MM.1S (cell line): ENCODE measurements around the gene C20orf141.

Source experiments
- DNase-seq: peaks from one replicate; pipeline ENCODE4 v3.0.0-alpha.2; 2015
- H2AFZ ChIP-seq: fragments of 300-600 bp; sonication (generic); 2 replicates; pipeline ENCODE4 v1.6.0; 2016; ENCODE audit warnings: antibody characterized with exemption, low read length
- H3F3A ChIP-seq: fragments of 300-600 bp; sonication (generic); 2 replicates; pipeline ENCODE4 v1.6.1; 2016; ENCODE audit warnings: mild to moderate bottlenecking, antibody characterized with exemption, low read length, moderate library complexity, mixed read lengths; ENCODE audit not compliant: insufficient read depth
- H3K27ac ChIP-seq: fragments of 300-600 bp; sonication (generic); 2 replicates; pipeline ENCODE4 v1.5.1; 2016; ENCODE audit warnings: mild to moderate bottlenecking, low read length
- H3K27me3 ChIP-seq: fragments of 300-600 bp; sonication (generic); replicated peaks from 2 replicates; pipeline ENCODE4 v1.6.0; 2016; ENCODE audit warnings: low read length; ENCODE audit not compliant: insufficient read depth
- H3K36me3 ChIP-seq: fragments of 300-600 bp; sonication (generic); replicated peaks from 2 replicates; pipeline ENCODE4 v1.6.1; 2016; ENCODE audit warnings: mild to moderate bottlenecking, low read length, mixed read lengths; ENCODE audit not compliant: insufficient read depth
- H3K4me1 ChIP-seq: fragments of 300-600 bp; sonication (generic); 2 replicates; pipeline ENCODE4 v1.6.1; 2016; ENCODE audit warnings: low read length, mixed read lengths
- H3K4me2 ChIP-seq: fragments of 300-600 bp; sonication (generic); 2 replicates; pipeline ENCODE4 v1.6.0; 2016; ENCODE audit warnings: low read depth, low read length
- H3K4me3 ChIP-seq: fragments of 300-600 bp; sonication (generic); 2 replicates; pipeline ENCODE4 v1.5.1; 2016; ENCODE audit warnings: low read length, mixed read lengths
- H3K79me2 ChIP-seq: fragments of 300-600 bp; sonication (generic); 2 replicates; pipeline ENCODE4 v1.6.1; 2016; ENCODE audit warnings: mixed run types, low read length, mixed read lengths
- H3K9ac ChIP-seq: fragments of 300-600 bp; sonication (generic); 2 replicates; pipeline ENCODE4 v1.6.1; 2016; ENCODE audit warnings: low read length, mixed read lengths
- H3K9me2 ChIP-seq: fragments of 300-600 bp; sonication (generic); replicated peaks from 2 replicates; pipeline ENCODE4 v1.6.1; 2016; ENCODE audit warnings: mild to moderate bottlenecking, low read length, mixed read lengths; ENCODE audit not compliant: insufficient read depth
- H3K9me3 ChIP-seq: fragments of 300-600 bp; sonication (generic); replicated peaks from 2 replicates; pipeline ENCODE4 v1.6.1; 2016; ENCODE audit warnings: mild to moderate bottlenecking, low read length, mixed read lengths; ENCODE audit not compliant: insufficient read depth
- H4K20me1 ChIP-seq: fragments of 300-600 bp; sonication (generic); 2 replicates; pipeline ENCODE4 v1.6.1; 2016; ENCODE audit warnings: mild to moderate bottlenecking, low read length, moderate library complexity, mixed read lengths; ENCODE audit not compliant: insufficient read depth
- CTCF ChIP-seq: fragments of 300-600 bp; sonication (generic); IDR thresholded peaks from 2 replicates; pipeline ENCODE4 v1.5.1; 2016; ENCODE audit warnings: antibody characterized with exemption, low read length, mixed read lengths
- EZH2 ChIP-seq: fragments of 300-600 bp; sonication (generic); optimal IDR thresholded peaks from 2 replicates; pipeline ENCODE3; 2017; ENCODE audit warnings: low read depth, mild to moderate bottlenecking, antibody characterized with exemption, low read length, mixed read lengths
- EZH2phosphoT487 ChIP-seq: fragments of 300-600 bp; sonication (generic); IDR thresholded peaks from 2 replicates; pipeline ENCODE4 v1.6.1; 2018; ENCODE audit warnings: antibody characterized with exemption, low read length

C20orf141 gene

GRCh38 chr20:2817891-2818595, 3.3 kb downstream of the C20orf141 start:
- Histone ChIP-seq H3K79me2 (no peaks in the 10 kb centered on the region), H3F3A (no peaks in the 10 kb centered on the region), H3K9ac (no peak overlapping the region), H2AFZ (no peak overlapping the region), H3K4me3 (no peak overlapping the region), H3K9me2 (no peaks in the 10 kb centered on the region), H3K9me3 (no peaks in the 10 kb centered on the region), H3K4me1 (no peaks in the 10 kb centered on the region), H4K20me1 (no peaks in the 10 kb centered on the region), H3K27ac (no peak overlapping the region), H3K4me2 (no peak overlapping the region), H3K27me3 (no peaks in the 10 kb centered on the region), H3K36me3 (no peaks in the 10 kb centered on the region)
- no peak for DNase-seq
- TF ChIP-seq CTCF (no peak), EZH2 (no peak), EZH2phosphoT487 (no peak)

GRCh38 chr20:2820084-2820895, 5.5 kb downstream of the C20orf141 start:
- no peak for DNase-seq
- no peaks in the 10 kb centered on the region for H3F3A ChIP-seq
- TF ChIP-seq EZH2phosphoT487 (no peak), CTCF (no peak), EZH2 (no peak)
- H2AFZ ChIP-seq: no peak overlapping the region
- H3K4me3 ChIP-seq: no peak overlapping the region
- H3K9ac ChIP-seq: no peak overlapping the region
- no peaks in the 10 kb centered on the region for H3K9me3 ChIP-seq
- H3K4me1 ChIP-seq: no peaks in the 10 kb centered on the region
- no peak overlapping the region for H3K4me2 ChIP-seq
- H3K36me3 ChIP-seq: no peaks in the 10 kb centered on the region
- no peaks in the 10 kb centered on the region for H4K20me1 ChIP-seq
- H3K27ac ChIP-seq: no peak overlapping the region
- no peaks in the 10 kb centered on the region for H3K9me2 ChIP-seq
- H3K79me2 ChIP-seq: no peaks in the 10 kb centered on the region
- no peaks in the 10 kb centered on the region for H3K27me3 ChIP-seq

DNA sequence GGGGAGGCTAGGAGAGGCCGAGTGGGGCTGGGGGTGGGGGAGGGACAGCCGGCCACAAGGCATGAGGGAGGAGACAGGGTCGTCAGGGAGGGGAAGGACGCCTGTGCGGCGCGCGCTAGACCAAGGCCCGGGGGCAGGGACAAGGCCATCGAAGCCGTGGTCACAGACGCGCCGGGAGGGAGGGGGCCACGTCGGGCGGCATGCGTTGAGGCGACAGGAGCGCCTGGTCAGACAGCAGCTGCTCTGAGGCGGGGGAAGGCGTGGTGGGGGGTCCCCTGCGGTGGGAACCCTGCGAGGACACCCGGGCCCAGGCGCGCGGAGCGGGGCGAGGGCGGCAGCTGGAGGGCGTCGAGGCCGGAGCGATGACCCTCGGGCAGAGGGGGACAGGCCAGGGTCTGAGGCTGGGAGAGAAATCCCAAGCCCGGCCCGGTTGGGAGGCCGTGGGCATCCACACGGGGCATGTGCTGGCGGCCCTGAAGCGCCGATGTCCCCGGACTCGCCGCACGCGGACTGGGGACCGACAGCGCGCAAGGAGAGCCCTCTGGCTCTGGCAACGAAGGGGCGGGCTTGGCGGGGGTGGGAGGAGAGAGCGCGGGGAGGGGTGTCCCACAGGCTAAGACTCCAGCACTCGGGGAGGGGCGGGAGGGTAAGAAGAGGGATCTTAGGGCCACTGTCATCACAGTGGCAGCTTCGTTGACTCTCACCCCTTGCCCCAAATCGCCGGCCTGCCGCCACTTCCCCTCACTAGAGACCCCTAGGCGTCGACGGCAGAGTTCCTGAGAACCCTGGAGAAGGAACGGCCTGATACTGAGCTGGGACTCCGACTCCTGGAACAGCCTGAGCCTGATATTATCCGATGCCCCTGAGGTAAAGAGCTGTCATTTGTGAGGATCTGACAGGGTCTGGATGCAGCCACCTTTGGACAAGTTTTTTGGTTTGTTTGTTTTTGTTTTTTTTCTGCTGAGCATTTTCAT, 6.4 kb downstream of the C20orf141 start:
- no peaks in the 10 kb centered on the region for H3K79me2 ChIP-seq
- no peaks in the 10 kb centered on the region for H3K4me1 ChIP-seq
- H4K20me1 ChIP-seq: no peaks in the 10 kb centered on the region
- H3K4me3 ChIP-seq: no peak overlapping the region
- H3K27me3 ChIP-seq: no peaks in the 10 kb centered on the region
- H3K36me3 ChIP-seq: no peaks in the 10 kb centered on the region
- TF ChIP-seq CTCF (no peak), EZH2 (no peak), EZH2phosphoT487 (no peak)
- H2AFZ ChIP-seq: no peak overlapping the region
- H3K9me2 ChIP-seq: no peaks in the 10 kb centered on the region
- H3K9me3 ChIP-seq: no peaks in the 10 kb centered on the region
- H3K4me2 ChIP-seq: no peak overlapping the region
- 0 out of 2 replicates have a peak, but pooled peaks cover 3% of the 10 kb centered on the region for H3F3A ChIP-seq
- no peak for DNase-seq
- H3K9ac ChIP-seq: no peak overlapping the region
- H3K27ac ChIP-seq: no peak overlapping the region
